K562 (cell line): ENCODE results near the gene XPR1. TPM values are rescaled to one million over a fixed set of nuclear protein-coding genes. Genes with fewer than 3 reads are reported as not detected.

Experiments
- ATAC-seq: fragments of 200-7000 bp; cut with Tn5 transposase; 3 replicates; pipeline ENCODE4 v1.9.1; 2020; ENCODE audit warnings: moderate library complexity
- BruUV-seq: library from RNA; stranded (reverse); fragments of 400-500 nt; replicated peaks from 2 replicates; lab custom pipeline; 2021; lab: Mats Ljungman, UMichigan
- CTCF ChIA-PET: fragments of 300-600 bp; formaldehyde crosslinking; extraction: SDS; loops from one replicate; lab custom pipeline; 2021; ENCODE audit warnings: low intra/inter-chr PET ratio; lab: Yijun Ruan, JAX
- POLR2A ChIA-PET: fragments of 300-600, 350-650 bp; sonication (Branson Sonifier 250); formaldehyde crosslinking; extraction: SDS; loops from one replicate; lab custom pipeline; 2021; ENCODE audit warnings: antibody characterized with exemption, inconsistent platforms; lab: Yijun Ruan, JAX
- DNase-seq, 4 experiments: peaks; one replicate each; pipeline versions ENCODE4 v3.0.0 to v3.0.0-alpha.2; 2011 to 2018; ENCODE audit warnings: low spot score in 3 of 4, mixed read lengths in 3 of 4; ENCODE audit errors: extremely low read depth in 1 of 4
- FAIRE-seq: peaks from 2 replicates; lab custom pipeline; 2011; peaks lifted over from hg19 to GRCh38; lab: Jason Lieb, UNC
- H2AFZ ChIP-seq: 2 replicates; pipeline ENCODE4 v1.6.0; 2011; ENCODE audit warnings: low read depth, low read length, control low read depth, inconsistent platforms
- H3K27ac ChIP-seq: fragments of 200-600 bp; 3 replicates; pipeline ENCODE4 v1.8.0; 2011; ENCODE audit warnings: low read depth, mild to moderate bottlenecking, control low read depth, inconsistent platforms, low read length, moderate library complexity, mixed read lengths; ENCODE audit errors: extremely low read depth
- H3K27me3 ChIP-seq, 2 experiments: fragments of 300-600 bp in 1 of 2; 2 replicates in 1 of 2; 3 replicates in 1 of 2; pipeline versions ENCODE4 v1.6.0 to v1.8.0; 2011; ENCODE audit warnings: inconsistent platforms in 2 of 2, low read length in 2 of 2, mild to moderate bottlenecking in 1 of 2, mixed read lengths in 1 of 2, moderate library complexity in 1 of 2; ENCODE audit not compliant: control insufficient read depth in 2 of 2, insufficient read depth in 2 of 2
- H3K36me3 ChIP-seq: fragments of 300-600 bp; 3 replicates; pipeline ENCODE4 v1.8.0; 2011; ENCODE audit warnings: mild to moderate bottlenecking, low read length, inconsistent platforms; ENCODE audit not compliant: control insufficient read depth, insufficient read depth
- H3K4me1 ChIP-seq, 2 experiments: fragments of 200-600 bp in 1 of 2; replicated peaks in 1 of 2; 2 replicates in 1 of 2; 3 replicates in 1 of 2; pipeline versions ENCODE4 v1.5.1 to v1.8.0; 2011; ENCODE audit warnings: inconsistent platforms in 2 of 2, low read length in 2 of 2, mild to moderate bottlenecking in 1 of 2, mixed read lengths in 1 of 2, moderate library complexity in 1 of 2; ENCODE audit not compliant: control insufficient read depth in 2 of 2, insufficient read depth in 2 of 2
- H3K4me2 ChIP-seq: 2 replicates; pipeline ENCODE4 v1.6.1; 2011; ENCODE audit warnings: low read length, control low read depth, inconsistent platforms, mixed read lengths; ENCODE audit not compliant: insufficient read depth
- H3K4me3 ChIP-seq: fragments of 200-600 bp; sonication (generic), shearing (Covaris generic); 2 replicates; pipeline ENCODE4 v1.5.1; 2016; ENCODE audit warnings: control low read depth, inconsistent platforms
- H3K79me2 ChIP-seq: fragments of 200-600 bp; 3 replicates; pipeline ENCODE4 v1.8.0; 2011; ENCODE audit warnings: low read length, inconsistent platforms; ENCODE audit not compliant: control insufficient read depth, insufficient read depth
- H3K9ac ChIP-seq, 2 experiments: 2 replicates each; pipeline versions ENCODE4 v1.6.0 to v1.6.1; 2011; ENCODE audit warnings: low read depth in 2 of 2, low read length in 2 of 2, control low read depth in 1 of 2, inconsistent platforms in 1 of 2, mild to moderate bottlenecking in 1 of 2, mixed read lengths in 1 of 2; ENCODE audit not compliant: insufficient read depth in 1 of 2
- H3K9me1 ChIP-seq: one replicate; pipeline ENCODE4 v1.6.0; 2011; ENCODE audit warnings: inconsistent platforms, mild to moderate bottlenecking, low read length, moderate library complexity; ENCODE audit not compliant: control insufficient read depth, insufficient read depth
- H3K9me3 ChIP-seq: replicated peaks from 2 replicates; pipeline ENCODE4 v1.5.1; 2011; ENCODE audit warnings: low read depth, low read length, inconsistent platforms; ENCODE audit not compliant: control insufficient read depth, insufficient read depth
- H4K20me1 ChIP-seq: replicated peaks from 2 replicates; pipeline ENCODE4 v1.6.1; 2011; ENCODE audit warnings: low read length, inconsistent platforms, mixed read lengths; ENCODE audit not compliant: control insufficient read depth, insufficient read depth
- CBFA2T2 ChIP-seq: fragments of 450-650 bp; conservative IDR thresholded peaks from 2 replicates; pipeline ENCODE4 v1.6.1; 2017; ENCODE audit warnings: mild to moderate bottlenecking
- CBFA2T3 ChIP-seq: fragments of 450-650 bp; IDR thresholded peaks from 2 replicates; pipeline ENCODE4 v1.6.1; 2017
- ETV6 ChIP-seq, 3 experiments: fragments of 150-350 bp in 1 of 3; sonication (generic) in 1 of 3; formaldehyde crosslinking in 1 of 3; IDR thresholded peaks; 2 replicates each; pipeline versions ENCODE4 v1.6.1 to v1.8.0; 2014 to 2022; ENCODE audit warnings: borderline replicate concordance in 2 of 3, low read depth in 2 of 3, antibody characterized with exemption in 1 of 3, low read length in 1 of 3, mild to moderate bottlenecking in 1 of 3, missing genetic modification reagents in 1 of 3
- EZH2 ChIP-seq: IDR thresholded peaks from 2 replicates; pipeline ENCODE4 v1.6.1; 2012; ENCODE audit warnings: low read depth, mild to moderate bottlenecking, inconsistent platforms, low read length, borderline replicate concordance
- HDAC8 ChIP-seq: fragments of 450-650 bp; IDR thresholded peaks from 2 replicates; pipeline ENCODE4 v1.6.1; 2016; ENCODE audit warnings: mild to moderate bottlenecking, missing genetic modification characterization, moderate library complexity, missing compliant biosample characterization
- MGA ChIP-seq: fragments of 450-650 bp; IDR thresholded peaks from 2 replicates; pipeline ENCODE4 v1.6.1; 2016; ENCODE audit warnings: mild to moderate bottlenecking, moderate library complexity
- NCOA4 ChIP-seq: fragments of 450-650 bp; IDR thresholded peaks from 2 replicates; pipeline ENCODE4 v1.6.1; 2018; ENCODE audit warnings: mild to moderate bottlenecking; ENCODE audit not compliant: partially characterized antibody
- PRMT5 ChIP-seq: sonication (generic); formaldehyde crosslinking; IDR thresholded peaks from 2 replicates; pipeline ENCODE4 v1.5.0; 2020; ENCODE audit warnings: missing genetic modification reagents
- TAL1 ChIP-seq: fragments of 450-650 bp; IDR thresholded peaks from 2 replicates; pipeline ENCODE4 v1.6.1; 2016; ENCODE audit warnings: mild to moderate bottlenecking
- ZBTB17 ChIP-seq: fragments of 450-650 bp; formaldehyde crosslinking; IDR thresholded peaks from 2 replicates; pipeline ENCODE4 v1.4.0; 2020; ENCODE audit warnings: mild to moderate bottlenecking
- ZNF121 ChIP-seq: sonication (generic); formaldehyde crosslinking; conservative IDR thresholded peaks from 2 replicates; pipeline ENCODE4 v1.8.0; 2022; ENCODE audit warnings: missing genetic modification reagents
- ZNF143 ChIP-seq: sonication (generic); formaldehyde crosslinking; IDR thresholded peaks from 2 replicates; pipeline ENCODE4 v1.9.0; 2022; ENCODE audit warnings: mild to moderate bottlenecking, missing genetic modification reagents
- WGBS: fragments of 100-300 bp; shearing (Covaris generic); methylation state at CpG from one replicate; pipeline ENCODE4 v1.1.6; 2016; ENCODE audit warnings: low coverage, mixed read lengths; ENCODE audit not compliant: insufficient coverage; ENCODE audit errors: missing lambda C conversion rate; 5-methylcytosine and 5-hydroxymethylcytosine counted together
- in situ Hi-C: fragments of 300-500 bp; cut with MboI; formaldehyde crosslinking; loops from 4 replicates; pipeline ENCODE4 v1.15.0; 2018; ENCODE audit warnings: inconsistent platforms, mixed read lengths
- intact Hi-C: fragments of 100-400 bp; cut with micrococcal nuclease; formaldehyde crosslinking; loops from 2 replicates; pipeline ENCODE4 v1.14.2; 2022
- polyA plus RNA-seq, 8 experiments: library from polyadenylated mRNA; depleted of rRNA in 4 of 8; stranded (reverse) in 5 of 8; unstranded in 3 of 8; fragments of >200 nt; fragmentation: Nextera tagmentation in 2 of 8; fragmentation: Illumina TruSeq in 1 of 8; extraction: Ambion mirVana in 2 of 8; extraction: Trizol in 1 of 8; gene quantifications; 2 replicates each; pipeline versions ENCODE4 v1.2.1 to v1.2.3, GENCODE V29; 2011 to 2014; ENCODE audit warnings: inconsistent platforms in 1 of 8, missing spikeins in 1 of 8
- total RNA-seq, 7 experiments: library from RNA; depleted of rRNA in 6 of 7; stranded (reverse); fragments of >200 nt in 6 of 7; fragmentation: Illumina TruSeq in 2 of 7; extraction: Trizol in 2 of 7; gene quantifications; 2 replicates each; pipeline versions ENCODE4 v1.2.1 to v1.2.3, GENCODE V29; 2011 to 2021; ENCODE audit warnings: low replicate concordance in 1 of 7

XPR1 gene
- total and polyA plus RNA-seq, 9 of the 15 experiments (the other 6 are each of a cell fraction or from before 2014, with no cell fraction given) = 3.0 to 66.2 (median 38.6) TPM

GRCh38 chr1:180845352-180845751 is 213.5 kb downstream of the XPR1 start:
- intact Hi-C loops = no loop called here
- Histone ChIP-seq H2AFZ (no peak overlapping the region), H3K9me1 (no peaks in the 10 kb centered on the region), H3K4me3 (no peak overlapping the region), H3K4me2 (no peak overlapping the region), H3K9ac (no peak overlapping the region), H3K9me3 (no peaks in the 10 kb centered on the region), H3K79me2 (no peaks in the 10 kb centered on the region), H3K27me3 (no peaks in the 10 kb centered on the region), H3K4me1 (no peaks in the 10 kb centered on the region), H4K20me1 (no peaks in the 10 kb centered on the region), H3K27ac (no peak overlapping the region), H3K36me3 (peaks cover 3% of the 10 kb centered on the region; the same call in 1 of the 3 replicates)
- ChIA-PET CTCF (no interaction called here), POLR2A (interaction anchor here (0.6 to 2.7 kb wide), 2 partner anchors 9 to 95 kb away, joined by 3 to 6 read pairs; no protein-coding TSS in a partner anchor)
- FAIRE-seq (no peak), DNase-seq (peak in 1 of 4 experiments; percentile 33), ATAC-seq (peak; percentile 75)
- no TSS peak for BruUV-seq
- 37% methylated on average over 1 of the region's 1 CpG for WGBS
- in situ Hi-C loops = no loop called here
- TF ChIP-seq CBFA2T3 (peak; percentile 63), HDAC8 (tag) (no peak), MGA (no peak), NCOA4 (no peak), ZNF121 (0 out of 2 replicates have a peak, but pooled peaks have one; percentile 24), ZNF143 (CRISPR knock-in tag) (no peak), CBFA2T2 (0 out of 2 replicates have a peak, but pooled peaks have one; percentile 22), ZBTB17 (CRISPR knock-in tag) (no peak), PRMT5 (no peak), ETV6 (IDR thresholded peaks at IDR 0.05; ENCODE audit: borderline replicate concordance in 1 of 2, low read depth in 2 of 2, low read length in 1 of 2) (no peak), ETV6 (CRISPR knock-in tag; IDR thresholded peaks at IDR 0.05; ENCODE audit: borderline replicate concordance) (no peak), EZH2 (no peak), TAL1 (peak; percentile 47; the same call in 1 of the 2 replicates)
